ENCODE results near the gene ZBTB40. TPM values are rescaled to one million over a fixed set of nuclear protein-coding genes. Genes with fewer than 3 reads are reported as not detected.
A peak's percentile ranks its signal among the peaks of the same experiment; 100 is the strongest.

ZBTB40 gene
- total and polyA plus RNA-seq, 9 of the 15 experiments (the other 6 are each of a cell fraction or from before 2014, with no cell fraction given) = 2.6 to 26.0 (median 18.8) TPM

DNA sequence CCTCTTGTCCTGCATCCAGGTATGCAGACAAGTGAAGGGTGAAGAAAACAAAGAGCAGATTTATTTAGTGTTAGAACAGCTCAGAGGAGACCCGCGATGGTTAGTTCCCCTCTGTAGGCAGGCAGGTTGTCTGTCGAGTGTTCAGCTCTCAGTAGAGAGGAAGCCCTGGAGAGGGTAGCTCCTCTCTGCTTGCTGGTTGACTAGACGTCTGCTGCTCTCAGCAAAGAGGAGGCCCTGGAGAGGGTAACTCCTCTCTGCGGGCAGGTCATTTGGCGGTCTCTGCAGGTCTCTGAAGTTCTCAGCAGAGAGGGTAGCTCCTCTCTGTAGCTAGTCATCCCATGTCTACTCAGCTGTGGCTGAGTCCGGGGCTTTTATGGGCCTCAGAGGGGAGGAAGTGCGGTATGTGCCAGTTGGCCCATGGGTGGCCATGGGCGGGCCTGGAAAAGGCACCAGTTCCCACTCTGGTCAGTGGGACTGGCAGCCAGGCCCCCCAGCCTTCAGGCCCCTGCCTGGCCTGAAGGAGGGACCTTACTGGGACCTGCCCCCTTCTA, 13.4 kb downstream of the ZBTB40 start:
- 81% methylated on average over 9 of the region's 9 CpGs for WGBS (ENCODE audit: insufficient coverage, low coverage, missing lambda C conversion rate)
- ATAC-seq (peak; percentile 36; the same call in 1 of the 3 replicates), DNase-seq (ENCODE audit: extremely low read depth in 1 of 4, low spot score in 3 of 4) (no peak), FAIRE-seq (no peak)
- no peak overlapping the region for H2AFZ ChIP-seq (ENCODE audit: low read depth, low read length)
- H3K9ac ChIP-seq (ENCODE audit: insufficient read depth in 1 of 2, low read depth in 2 of 2, low read length in 2 of 2) = no peak overlapping the region
- intact Hi-C loops (cut with micrococcal nuclease) (no loop called here), in situ Hi-C loops (cut with MboI) (no loop called here)
- H3K9me1 ChIP-seq (ENCODE audit: control insufficient read depth, insufficient read depth, low read length) = no peaks in the 10 kb centered on the region
- TF ChIP-seq, protein P1, sequence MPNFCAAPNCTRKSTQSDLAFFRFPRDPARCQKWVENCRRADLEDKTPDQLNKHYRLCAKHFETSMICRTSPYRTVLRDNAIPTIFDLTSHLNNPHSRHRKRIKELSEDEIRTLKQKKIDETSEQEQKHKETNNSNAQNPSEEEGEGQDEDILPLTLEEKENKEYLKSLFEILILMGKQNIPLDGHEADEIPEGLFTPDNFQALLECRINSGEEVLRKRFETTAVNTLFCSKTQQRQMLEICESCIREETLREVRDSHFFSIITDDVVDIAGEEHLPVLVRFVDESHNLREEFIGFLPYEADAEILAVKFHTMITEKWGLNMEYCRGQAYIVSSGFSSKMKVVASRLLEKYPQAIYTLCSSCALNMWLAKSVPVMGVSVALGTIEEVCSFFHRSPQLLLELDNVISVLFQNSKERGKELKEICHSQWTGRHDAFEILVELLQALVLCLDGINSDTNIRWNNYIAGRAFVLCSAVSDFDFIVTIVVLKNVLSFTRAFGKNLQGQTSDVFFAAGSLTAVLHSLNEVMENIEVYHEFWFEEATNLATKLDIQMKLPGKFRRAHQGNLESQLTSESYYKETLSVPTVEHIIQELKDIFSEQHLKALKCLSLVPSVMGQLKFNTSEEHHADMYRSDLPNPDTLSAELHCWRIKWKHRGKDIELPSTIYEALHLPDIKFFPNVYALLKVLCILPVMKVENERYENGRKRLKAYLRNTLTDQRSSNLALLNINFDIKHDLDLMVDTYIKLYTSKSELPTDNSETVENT (CRISPR knock-in tag; IDR thresholded peaks at IDR 0.05) = no peak
- peak; percentile 60; the same call in 1 of the 2 replicates for TF ChIP-seq ZBTB33 (CRISPR knock-in tag; IDR thresholded peaks at IDR 0.05)
- peak; percentile 17 for TF ChIP-seq ZNF280A (IDR thresholded peaks at IDR 0.05; ENCODE audit: low read depth, partially characterized antibody)
- TF ChIP-seq TRIM28 (IDR thresholded peaks at IDR 0.05) = peak; percentile 46; the same call in 1 of the 2 replicates
- no peak for TF ChIP-seq U2AF2 (optimal IDR thresholded peaks at IDR 0.05; ENCODE audit: low read depth, low read length)
- TF ChIP-seq SRSF9 (IDR thresholded peaks at IDR 0.05; ENCODE audit: borderline replicate concordance, low read depth, low read length) = no peak
- TF ChIP-seq CBX2 (IDR thresholded peaks at IDR 0.05; ENCODE audit: insufficient read depth, low read length, poor library complexity, severe bottlenecking) = no peak
- H3K79me2 ChIP-seq (ENCODE audit: control insufficient read depth, insufficient read depth, low read length) = peaks cover 80% of the 10 kb centered on the region
- no TSS peak for BruUV-seq (replicated peaks)
- H3K4me1 ChIP-seq (replicated peaks in 1 of 2; ENCODE audit: control insufficient read depth in 2 of 2, insufficient read depth in 2 of 2, low read length in 2 of 2) = peaks cover 9 to 12% of the 10 kb centered on the region in 2 experiments; a peak in 4 of 5 replicates
- H3K27ac ChIP-seq (ENCODE audit: extremely low read depth, low read depth, low read length) = no peak overlapping the region
- H3K4me2 ChIP-seq (ENCODE audit: insufficient read depth, low read length) = no peak overlapping the region
- no peaks in the 10 kb centered on the region for H3K27me3 ChIP-seq (ENCODE audit: control insufficient read depth in 2 of 2, insufficient read depth in 2 of 2, low read length in 2 of 2)
- H3K36me3 ChIP-seq (ENCODE audit: control insufficient read depth, insufficient read depth, low read length) = no peaks in the 10 kb centered on the region; the same call in 2 of the 3 replicates
- POLR2A ChIA-PET = interaction anchor here (1.7 kb wide), 1 partner anchor 11 kb away, joined by 5 read pairs; no protein-coding TSS in a partner anchor
- no peaks in the 10 kb centered on the region for H4K20me1 ChIP-seq (replicated peaks; ENCODE audit: control insufficient read depth, insufficient read depth, low read length)
- H3K4me3 ChIP-seq = no peak overlapping the region
- H3K9me3 ChIP-seq (replicated peaks; ENCODE audit: control insufficient read depth, insufficient read depth, low read depth, low read length) = peaks cover 3% of the 10 kb centered on the region; the same call in 1 of the 2 replicates
- CTCF ChIA-PET (ENCODE audit: low intra/inter-chr PET ratio) = no interaction called here

All from K562 (cell line).